Ovary (tissue), 9 donors: ENCODE results near the gene NBPF3. TPM values are rescaled to one million over a fixed set of nuclear protein-coding genes. Genes with fewer than 3 reads are reported as not detected.
"Not testable (repeated sequence)": the region's sequence is repeated elsewhere in the genome, so short reads cannot be mapped to it uniquely, and the experiment has no call there.

Source experiments
- DNase-seq, 5 donors: peaks; one replicate each; pipeline ENCODE4 v3.0.0-alpha.2; 2019 to 2020
- H3K27ac ChIP-seq, 2 donors: fragments of 200-600 bp; one replicate each; pipeline versions ENCODE4 v1.5.1 to v1.8.0; 2019 to 2022
- H3K27me3 ChIP-seq: fragments of 200-600 bp; one replicate; pipeline ENCODE4 v1.8.0; 2022
- H3K36me3 ChIP-seq: fragments of 200-600 bp; sonication (generic); one replicate; pipeline ENCODE4 v1.5.1; 2019
- H3K4me1 ChIP-seq: one replicate; pipeline ENCODE4 v1.8.1; 2013; ENCODE audit warnings: mild to moderate bottlenecking, moderate library complexity; ENCODE audit not compliant: insufficient read depth
- H3K4me3 ChIP-seq: fragments of 200-600 bp; sonication (generic); one replicate; pipeline ENCODE4 v1.5.1; 2017
- H3K9me3 ChIP-seq, 2 donors: fragments of 200-600 bp in 1 of 2; sonication (generic) in 1 of 2; one replicate each; pipeline versions ENCODE4 v1.5.1 to v1.8.1; 2013 to 2019; ENCODE audit warnings: mild to moderate bottlenecking in 1 of 2, moderate library complexity in 1 of 2
- EP300 ChIP-seq: sonication (generic); formaldehyde crosslinking; IDR thresholded peaks from one replicate; pipeline ENCODE4 v1.6.1; 2017; ENCODE audit warnings: antibody characterized with exemption
- POLR2A ChIP-seq: fragments of 450-650 bp; IDR thresholded peaks from one replicate; pipeline ENCODE4 v1.6.1; 2017; ENCODE audit warnings: antibody characterized with exemption, mild to moderate bottlenecking, moderate library complexity
- WGBS, 3 donors: extraction: QIAGEN DNeasy Blood & Tissue Kit in 1 of 3; methylation state at CpG; one replicate each; pipeline versions ENCODE4 v1.1.5 to v1.1.7; 2013 to 2017; 5-methylcytosine and 5-hydroxymethylcytosine counted together
- intact Hi-C, 4 donors: fragments of 100-400 bp; cut with DNase I; formaldehyde crosslinking; loops; one replicate each; pipeline versions ENCODE4 v1.11.0 to v1.15.1; 2022 to 2023
- polyA plus RNA-seq, 2 donors: library from polyadenylated mRNA; stranded (reverse); fragments of 200-250 nt in 1 of 2; fragments of 350-450 nt in 1 of 2; fragmentation: Illumina TruSeq in 1 of 2; extraction: RNeasy Lipid Tissue Mini Kit (QIAGEN cat#74804) in 1 of 2; gene quantifications; one replicate each; pipeline ENCODE4 v1.2.3, GENCODE V29; 2013 to 2014
- total RNA-seq, 7 donors: library from RNA; depleted of rRNA in 2 of 7; stranded (reverse); fragments of >200 nt in 2 of 7; fragmentation: NEBNext Ultra II Directional in 3 of 7; extraction: Animal tissue kit (Norgen Biotek cat#: 25700) in 3 of 7; gene quantifications; one replicate each; pipeline versions ENCODE4 v1.1.0 to v1.2.4, GENCODE V29; 2016 to 2023
- TF ChIP-seq, protein P1 (sequence below), 3 donors: fragments of 450-650 bp in 2 of 3; fragments of 200-600 bp in 1 of 3; IDR thresholded peaks; one replicate each; pipeline versions ENCODE4 v1.5.1 to v1.8.0; 2016 to 2022; ENCODE audit warnings: antibody characterized with exemption in 3 of 3, mild to moderate bottlenecking in 1 of 3
- donor health status: DM: no; HTN: no; CAD: no; lungs with moderate emphysema.
- donor health status: DM: no; HTN: no; CAD: no.
- donor health status: Bipolar disorder and iron deficiency.
- donor health status: DM: yes; HTN: yes; CAD: no.
- donor health status: DM: no; HTN: no; CAD: no.
- donor health status: DM: yes; HTN: yes; CAD: no.

NBPF3 gene
- total and polyA plus RNA-seq, 9 donors, result 4.2 to 11.1 (median 8.8) TPM

DNA sequence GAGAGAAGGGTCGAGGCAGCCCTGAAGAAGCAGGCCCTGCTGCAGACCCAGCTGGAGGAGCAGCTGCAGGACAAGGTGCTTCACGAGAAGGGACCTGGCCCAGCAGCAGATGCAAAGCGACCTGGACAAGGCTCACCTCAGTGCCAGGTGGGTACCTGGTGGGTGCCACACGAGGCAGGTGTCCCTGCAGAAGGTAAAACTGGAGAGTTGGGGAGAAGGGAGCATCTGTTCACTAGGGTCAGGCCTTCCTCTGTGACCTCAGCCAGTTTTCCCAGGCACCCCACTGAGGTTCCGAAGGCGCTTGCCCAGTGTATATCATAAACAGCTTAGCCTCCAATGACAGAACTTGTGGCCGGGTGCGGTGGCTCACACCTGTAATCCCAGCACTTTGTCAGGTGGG is 5.5 kb upstream of the NBPF3 start:
- TF ChIP-seq EP300 (no peak), POLR2A (no peak)
- TF ChIP-seq, protein P1, sequence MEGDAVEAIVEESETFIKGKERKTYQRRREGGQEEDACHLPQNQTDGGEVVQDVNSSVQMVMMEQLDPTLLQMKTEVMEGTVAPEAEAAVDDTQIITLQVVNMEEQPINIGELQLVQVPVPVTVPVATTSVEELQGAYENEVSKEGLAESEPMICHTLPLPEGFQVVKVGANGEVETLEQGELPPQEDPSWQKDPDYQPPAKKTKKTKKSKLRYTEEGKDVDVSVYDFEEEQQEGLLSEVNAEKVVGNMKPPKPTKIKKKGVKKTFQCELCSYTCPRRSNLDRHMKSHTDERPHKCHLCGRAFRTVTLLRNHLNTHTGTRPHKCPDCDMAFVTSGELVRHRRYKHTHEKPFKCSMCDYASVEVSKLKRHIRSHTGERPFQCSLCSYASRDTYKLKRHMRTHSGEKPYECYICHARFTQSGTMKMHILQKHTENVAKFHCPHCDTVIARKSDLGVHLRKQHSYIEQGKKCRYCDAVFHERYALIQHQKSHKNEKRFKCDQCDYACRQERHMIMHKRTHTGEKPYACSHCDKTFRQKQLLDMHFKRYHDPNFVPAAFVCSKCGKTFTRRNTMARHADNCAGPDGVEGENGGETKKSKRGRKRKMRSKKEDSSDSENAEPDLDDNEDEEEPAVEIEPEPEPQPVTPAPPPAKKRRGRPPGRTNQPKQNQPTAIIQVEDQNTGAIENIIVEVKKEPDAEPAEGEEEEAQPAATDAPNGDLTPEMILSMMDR (IDR thresholded peaks at IDR 0.05), result no peak
- no peak for DNase-seq
- Histone ChIP-seq H3K4me1 (no peaks in the 10 kb centered on the region), H3K9me3 (no peaks in the 10 kb centered on the region), H3K4me3 (no peak overlapping the region), H3K36me3 (no peaks in the 10 kb centered on the region), H3K27me3 (no peaks in the 10 kb centered on the region), H3K27ac (no peak overlapping the region)
- intact Hi-C loops, result no loop called here
- 84 to 87% (median 84%) methylated on average over 8 of the region's 8 CpGs for WGBS, 3 donors

DNA sequence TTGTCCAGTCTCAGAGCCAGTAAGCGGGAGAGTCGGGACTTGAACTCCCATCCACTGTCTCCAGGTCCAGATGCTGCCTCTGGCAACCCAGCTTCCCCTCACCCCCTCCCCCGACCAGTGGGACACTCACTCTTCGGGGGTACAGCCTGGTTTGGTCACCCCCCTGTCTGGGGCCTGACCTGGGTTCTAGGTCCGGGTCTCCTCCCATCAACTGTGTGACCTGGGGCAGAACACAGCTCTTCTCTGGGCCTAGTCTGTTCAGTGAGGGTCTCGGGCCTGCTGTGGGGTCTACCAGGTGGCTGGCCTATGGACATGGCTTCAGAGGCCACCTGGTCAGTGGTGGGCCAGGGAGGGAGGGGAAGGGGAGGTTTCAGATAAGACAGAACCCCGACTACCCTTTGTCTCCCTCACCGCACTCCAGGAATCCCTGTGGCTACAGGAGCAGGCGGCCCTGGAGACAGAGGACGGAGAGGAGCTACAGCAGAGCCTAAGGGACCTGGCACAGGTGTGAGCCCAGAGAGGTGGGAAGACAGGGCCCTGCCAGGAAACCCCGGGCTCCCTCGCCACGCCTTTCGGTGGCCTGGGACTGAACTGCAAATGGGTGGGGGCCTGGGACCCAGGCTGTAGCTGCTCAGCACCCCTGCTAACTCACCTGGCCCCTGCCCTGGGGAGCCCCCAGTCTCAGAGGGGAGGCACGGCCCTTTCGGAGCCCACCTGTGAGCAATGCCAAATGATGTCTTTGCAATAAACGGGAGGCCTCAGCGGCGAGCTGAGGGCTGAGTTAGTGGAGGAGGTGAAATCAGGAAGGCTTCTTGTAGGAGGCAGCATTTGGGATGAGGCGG is 4.1 kb upstream of the NBPF3 start:
- Histone ChIP-seq H3K27ac (no peak overlapping the region), H3K4me1 (no peaks in the 10 kb centered on the region), H3K36me3 (no peaks in the 10 kb centered on the region), H3K4me3 (no peak overlapping the region), H3K9me3 (no peaks in the 10 kb centered on the region), H3K27me3 (no peaks in the 10 kb centered on the region)
- intact Hi-C loops, result no loop called here
- TF ChIP-seq, protein P1 (IDR thresholded peaks at IDR 0.05), result no peak
- TF ChIP-seq EP300 (no peak), POLR2A (no peak)
- WGBS, 3 donors, result 76 to 80% (median 80%) methylated on average over 20 of the region's 20 CpGs
- DNase-seq, result peak in 1 of 5 donors; percentile 17

DNA sequence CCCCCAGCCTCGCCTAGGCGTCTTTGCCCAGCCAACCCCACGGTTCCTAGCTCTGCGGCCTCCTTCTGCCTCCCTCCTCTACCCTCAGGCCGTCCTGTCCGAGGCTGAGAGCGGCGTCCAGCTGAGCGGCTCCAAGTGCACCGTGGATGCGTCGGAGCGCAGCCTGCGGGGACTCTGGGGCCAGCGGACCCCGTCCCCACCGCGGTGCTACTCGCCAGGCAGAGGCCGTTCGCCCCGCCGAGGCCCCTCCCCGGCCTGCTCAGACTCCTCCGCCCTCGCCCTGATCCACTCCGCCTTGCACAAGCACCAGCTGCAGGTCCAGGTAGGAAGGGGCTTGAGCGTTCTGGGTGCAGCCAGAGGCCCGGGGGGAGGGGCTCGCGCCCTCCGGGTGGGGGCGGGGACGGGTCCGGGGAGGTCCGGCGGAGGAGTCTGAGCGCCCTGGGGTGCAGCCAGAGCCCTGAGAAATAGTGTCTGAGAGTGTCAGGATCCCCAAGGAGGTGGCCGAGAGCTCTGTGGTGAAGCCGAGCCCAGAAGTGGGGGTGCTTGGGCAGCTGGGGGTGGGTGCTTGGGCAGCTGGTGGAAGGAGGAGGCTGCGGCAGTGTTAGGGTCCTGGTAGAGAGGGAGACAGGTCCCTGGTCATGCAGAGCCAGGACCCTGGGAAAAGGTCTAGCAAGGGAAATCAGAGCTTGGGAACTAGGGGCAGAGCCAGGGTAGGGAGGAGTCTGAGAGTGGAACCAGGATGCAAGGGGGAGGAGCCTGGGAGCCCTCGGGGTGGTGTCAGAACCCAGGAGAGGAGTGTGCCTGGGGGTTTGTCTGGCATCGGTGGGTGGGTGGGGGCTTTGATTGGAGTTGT is 3.2 kb upstream of the NBPF3 start:
- intact Hi-C loops, result no loop called here
- no peaks in the 10 kb centered on the region for H3K9me3 ChIP-seq
- no peaks in the 10 kb centered on the region for H3K27me3 ChIP-seq
- TF ChIP-seq EP300, result no peak
- TF ChIP-seq POLR2A, result no peak
- TF ChIP-seq, protein P1 (IDR thresholded peaks at IDR 0.05), result no peak
- DNase-seq, result peak in 1 of 5 donors; percentile 25
- H3K36me3 ChIP-seq, result no peaks in the 10 kb centered on the region
- WGBS, 3 donors, result 5 to 7% (median 6%) methylated on average over 34 to 43 of the region's 43 CpGs
- H3K27ac ChIP-seq, result no peak overlapping the region
- peak overlapping the region; percentile 9 for H3K4me3 ChIP-seq
- no peaks in the 10 kb centered on the region for H3K4me1 ChIP-seq

DNA sequence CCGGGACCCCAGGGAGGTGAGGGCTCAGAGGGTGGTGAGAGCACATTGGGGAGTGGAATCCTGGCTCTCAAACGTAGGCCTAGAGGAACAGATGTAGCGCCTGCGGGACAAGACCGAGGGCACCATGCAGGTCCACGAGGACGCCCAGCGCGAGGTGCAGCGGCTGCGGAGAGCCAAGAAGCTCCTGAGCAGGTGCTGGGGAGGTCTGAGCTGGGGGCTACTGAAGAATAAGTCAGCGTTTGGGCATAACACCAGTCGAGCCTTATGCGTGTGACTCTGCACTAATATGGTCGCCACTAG is 2.6 kb upstream of the NBPF3 start:
- intact Hi-C loops, result no loop called here
- H3K4me3 ChIP-seq, result no peak overlapping the region
- no peaks in the 10 kb centered on the region for H3K36me3 ChIP-seq
- H3K4me1 ChIP-seq, result no peaks in the 10 kb centered on the region
- 59 to 69% (median 65%) methylated on average over 15 of the region's 15 CpGs for WGBS, 3 donors
- no peaks in the 10 kb centered on the region for H3K9me3 ChIP-seq
- no peaks in the 10 kb centered on the region for H3K27me3 ChIP-seq
- no peak overlapping the region for H3K27ac ChIP-seq
- TF ChIP-seq, protein P1 (IDR thresholded peaks at IDR 0.05), result no peak
- TF ChIP-seq POLR2A, result no peak
- TF ChIP-seq EP300, result no peak
- DNase-seq, result no peak

DNA sequence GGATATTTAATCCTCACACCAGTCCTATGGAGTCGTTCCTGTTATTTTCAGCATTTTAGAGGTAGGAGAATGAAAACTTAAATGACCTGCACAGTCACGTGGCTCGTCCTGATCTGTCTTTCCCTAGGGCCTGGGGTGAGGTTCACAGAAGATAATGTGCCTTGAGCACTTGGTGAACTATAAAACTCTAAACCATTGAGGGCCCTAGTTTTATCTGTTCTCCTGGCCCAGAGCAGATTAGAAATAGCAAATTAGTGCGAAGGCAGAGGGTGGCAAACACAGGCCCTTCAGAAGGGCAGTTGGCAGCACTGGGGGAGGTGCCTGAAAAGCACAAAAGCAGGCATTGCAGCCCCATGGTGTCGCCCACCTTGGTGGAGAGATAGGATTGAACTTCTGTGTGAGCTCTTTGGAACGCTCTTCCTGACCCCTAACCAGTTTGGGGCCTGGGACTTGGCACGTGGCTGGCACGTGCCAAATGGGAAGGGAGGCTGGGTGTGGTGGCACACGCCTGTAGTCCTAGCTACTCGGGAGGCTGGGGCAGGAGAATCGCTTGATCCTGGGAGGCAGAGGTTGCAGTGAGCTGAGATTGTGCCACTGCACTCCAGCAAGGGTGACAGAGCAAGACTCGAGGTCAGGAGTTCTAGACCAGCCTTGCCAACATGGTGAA is 1.2 kb upstream of the NBPF3 start:
- intact Hi-C loops, result not testable (repeated sequence)
- WGBS, 3 donors, result 74 to 83% (median 75%) methylated on average over 12 of the region's 12 CpGs

More for the DNA sequence above, 1.2 kb upstream of the NBPF3 start:
- H3K36me3 ChIP-seq, DNase-seq, H3K9me3 ChIP-seq, H3K27me3 ChIP-seq, H3K4me3 ChIP-seq, H3K27ac ChIP-seq, H3K4me1 ChIP-seq: not testable (repeated sequence)
